KMS-11 (cell line): ENCODE data around the gene CCDC38.

ENCODE experiments used
- H2AFZ ChIP-seq: fragments of 200-600 bp; sonication (generic); 2 replicates; pipeline ENCODE4 v1.6.1; 2016; ENCODE audit warnings: antibody characterized with exemption, mixed run types, low read depth
- H3K27ac ChIP-seq: fragments of 200-600 bp; sonication (generic); 2 replicates; pipeline ENCODE4 v1.6.1; 2016; ENCODE audit warnings: mild to moderate bottlenecking, mixed run types
- H3K27me3 ChIP-seq: fragments of 200-600 bp; sonication (generic); 2 replicates; pipeline ENCODE4 v1.6.1; 2017; ENCODE audit warnings: mild to moderate bottlenecking, low read depth, mixed run types, moderate library complexity; ENCODE audit not compliant: insufficient read depth
- H3K36me3 ChIP-seq: fragments of 200-600 bp; sonication (generic); 2 replicates; pipeline ENCODE4 v1.6.1; 2017; ENCODE audit warnings: mild to moderate bottlenecking, mixed run types; ENCODE audit not compliant: insufficient read depth
- H3K4me1 ChIP-seq: fragments of 200-600 bp; sonication (generic); 2 replicates; pipeline ENCODE4 v1.6.1; 2016; ENCODE audit warnings: mild to moderate bottlenecking, low read depth, mixed run types; ENCODE audit not compliant: poor library complexity, severe bottlenecking
- H3K4me2 ChIP-seq: fragments of 200-600 bp; sonication (generic); 2 replicates; pipeline ENCODE4 v1.7.0; 2016; ENCODE audit warnings: mild to moderate bottlenecking, mixed run types
- H3K4me3 ChIP-seq: fragments of 200-600 bp; sonication (generic); IDR thresholded peaks from 2 replicates; pipeline ENCODE4 v1.6.1; 2017; ENCODE audit warnings: low read depth, low read length, mixed read lengths; ENCODE audit not compliant: insufficient read depth
- H3K79me2 ChIP-seq: fragments of 200-600 bp; sonication (generic); 2 replicates; pipeline ENCODE4 v1.6.1; 2016; ENCODE audit warnings: low read depth, mixed run types; ENCODE audit not compliant: insufficient read depth
- H3K9ac ChIP-seq: fragments of 200-600 bp; sonication (generic); 2 replicates; pipeline ENCODE4 v1.6.1; 2016; ENCODE audit warnings: mild to moderate bottlenecking, mixed run types
- H4K20me1 ChIP-seq: fragments of 200-600 bp; sonication (generic); 2 replicates; pipeline ENCODE4 v1.6.1; 2016; ENCODE audit warnings: mild to moderate bottlenecking, mixed run types; ENCODE audit not compliant: insufficient read depth
- CTCF ChIP-seq: fragments of 200-600 bp; sonication (generic); conservative IDR thresholded peaks from 2 replicates; pipeline ENCODE4 v1.6.1; 2017; ENCODE audit warnings: low read depth, mild to moderate bottlenecking, antibody characterized with exemption, low read length, moderate library complexity, mixed read lengths

CCDC38 gene

DNA sequence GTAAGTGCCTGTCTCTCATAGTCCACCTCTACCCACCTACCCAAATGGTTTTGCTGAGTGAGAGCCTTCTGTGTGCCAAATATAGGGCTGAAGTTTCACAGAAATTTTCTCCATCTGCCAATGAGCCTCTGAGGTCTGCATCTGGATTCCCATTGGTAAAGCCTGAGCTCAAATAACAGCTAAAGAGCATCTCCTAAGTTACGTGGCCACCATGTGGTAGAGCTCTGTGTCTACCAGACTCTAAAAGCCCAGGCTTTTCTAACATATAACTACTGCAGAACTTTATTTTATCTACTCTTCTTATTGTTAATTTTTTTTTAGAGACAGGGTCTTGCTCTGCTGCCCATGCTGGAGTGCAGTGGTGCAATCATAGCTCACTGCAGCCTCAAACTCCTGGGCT lies 16.7 kb upstream of the CCDC38 start:
- H3K27me3 ChIP-seq: no peaks in the 10 kb centered on the region
- no peak overlapping the region for H2AFZ ChIP-seq
- no peaks in the 10 kb centered on the region for H3K79me2 ChIP-seq
- no peak overlapping the region for H3K27ac ChIP-seq
- H4K20me1 ChIP-seq: no peaks in the 10 kb centered on the region
- no peak overlapping the region for H3K9ac ChIP-seq
- no peak for TF ChIP-seq CTCF
- H3K4me1 ChIP-seq: peaks cover 8% of the 10 kb centered on the region
- H3K4me2 ChIP-seq: no peak overlapping the region
- H3K4me3 ChIP-seq: no peak overlapping the region
- no peaks in the 10 kb centered on the region for H3K36me3 ChIP-seq

- H3K36me3 ChIP-seq: no peaks in the 10 kb centered on the region
- H3K4me1 ChIP-seq: peaks cover 8% of the 10 kb centered on the region
- no peak for TF ChIP-seq CTCF
- H3K27me3 ChIP-seq: no peaks in the 10 kb centered on the region
- H3K79me2 ChIP-seq: no peaks in the 10 kb centered on the region
- no peak overlapping the region for H3K4me3 ChIP-seq
- no peak overlapping the region for H3K9ac ChIP-seq
- H3K27ac ChIP-seq: no peak overlapping the region
- no peak overlapping the region for H2AFZ ChIP-seq
- no peaks in the 10 kb centered on the region for H4K20me1 ChIP-seq
- H3K4me2 ChIP-seq: no peak overlapping the region
Measured at GRCh38 chr12:95956557-95957145, 14.2 kb upstream of the CCDC38 start.

DNA sequence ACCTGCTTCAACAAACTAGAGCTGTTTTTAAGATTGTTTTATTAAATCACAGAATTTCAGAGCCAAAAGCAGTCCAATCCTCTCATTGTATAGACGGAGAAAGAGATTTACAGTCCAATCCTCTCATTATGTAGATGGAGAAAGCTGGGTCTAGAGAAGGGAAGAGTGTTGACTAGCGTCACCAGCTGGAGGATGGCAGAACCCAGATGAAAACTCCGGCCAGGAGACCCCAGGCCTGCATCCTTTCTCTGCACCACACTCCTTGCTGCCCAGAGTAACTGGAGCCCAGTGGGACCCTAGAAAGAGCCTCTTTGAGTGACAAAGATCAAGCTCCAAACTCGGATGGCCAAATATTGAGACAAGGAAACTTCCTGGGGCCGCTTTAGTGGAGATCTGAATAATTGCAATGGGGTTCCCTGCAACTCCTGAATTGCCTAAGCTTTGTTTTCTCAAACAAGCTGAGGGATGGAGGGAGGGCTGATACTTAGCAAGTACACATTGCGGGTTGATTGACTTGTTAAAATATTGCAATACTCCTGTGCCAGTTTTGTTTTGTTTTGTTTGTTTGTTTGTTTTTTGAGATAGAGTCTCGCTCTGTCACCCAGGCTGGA lies 13.2 kb upstream of the CCDC38 start:
- Histone ChIP-seq H4K20me1 (no peaks in the 10 kb centered on the region), H3K27ac (no peak overlapping the region)

GRCh38 chr12:95953000-95953399 lies 10.6 kb upstream of the CCDC38 start:
- Histone ChIP-seq H2AFZ (no peak overlapping the region), H4K20me1 (no peaks in the 10 kb centered on the region), H3K4me3 (no peak overlapping the region), H3K4me2 (no peak overlapping the region), H3K27me3 (no peaks in the 10 kb centered on the region), H3K79me2 (no peaks in the 10 kb centered on the region), H3K27ac (no peak overlapping the region), H3K9ac (no peak overlapping the region), H3K36me3 (no peaks in the 10 kb centered on the region), H3K4me1 (peaks cover 8% of the 10 kb centered on the region)
- TF ChIP-seq CTCF: no peak

More for the DNA sequence above, 13.2 kb upstream of the CCDC38 start:
- no peak for TF ChIP-seq CTCF
- H3K36me3 ChIP-seq: no peaks in the 10 kb centered on the region
- peaks cover 8% of the 10 kb centered on the region for H3K4me1 ChIP-seq
- H3K4me3 ChIP-seq: no peak overlapping the region
- no peak overlapping the region for H2AFZ ChIP-seq
- no peaks in the 10 kb centered on the region for H3K27me3 ChIP-seq
- H3K4me2 ChIP-seq: no peak overlapping the region
- H3K9ac ChIP-seq: no peak overlapping the region
- H3K79me2 ChIP-seq: no peaks in the 10 kb centered on the region
